NCI-H1417 (cell line): ENCODE measurements around the gene BHLHA15.

ENCODE experiments used
- DNase-seq, 3 experiments: peaks; one replicate each; lab custom pipeline; 2025; lab: John Stamatoyannopoulos, UW

Gene BHLHA15

GRCh38 chr7:98187138-98187502 lies 24.1 kb upstream of the BHLHA15 start:
- DNase-seq: no peak

- DNase-seq: no peak
These were observed 21.7 kb upstream of the BHLHA15 start for GRCh38 chr7:98189559-98189958.

GRCh38 chr7:98191668-98192431 lies 19.4 kb upstream of the BHLHA15 start:
- DNase-seq: no peak

- DNase-seq: no peak
These were observed 18.3 kb upstream of the BHLHA15 start for GRCh38 chr7:98192781-98193457.

- no peak for DNase-seq
These were observed 17.6 kb upstream of the BHLHA15 start for GRCh38 chr7:98193474-98194180.

GRCh38 chr7:98194186-98194585 lies 17.1 kb upstream of the BHLHA15 start:
- no peak for DNase-seq

- no peak for DNase-seq
These were observed 16.4 kb upstream of the BHLHA15 start for GRCh38 chr7:98194672-98195457.

- no peak for DNase-seq
These were observed 14.3 kb upstream of the BHLHA15 start for GRCh38 chr7:98196706-98197605.

GRCh38 chr7:98199131-98199530 lies 12.1 kb upstream of the BHLHA15 start:
- DNase-seq: no peak

GRCh38 chr7:98200364-98200763 lies 10.9 kb upstream of the BHLHA15 start:
- DNase-seq: no peak

GRCh38 chr7:98202367-98203195 lies 8.7 kb upstream of the BHLHA15 start:
- no peak for DNase-seq

- DNase-seq: no peak
These were observed 7.8 kb upstream of the BHLHA15 start for GRCh38 chr7:98203261-98203963.

GRCh38 chr7:98203964-98204605 lies 7.2 kb upstream of the BHLHA15 start:
- no peak for DNase-seq

GRCh38 chr7:98204670-98205069 lies 6.6 kb upstream of the BHLHA15 start:
- DNase-seq: no peak

- DNase-seq: no peak
These were observed 5.9 kb upstream of the BHLHA15 start for GRCh38 chr7:98205162-98205845.

GRCh38 chr7:98206451-98207330 lies 4.5 kb upstream of the BHLHA15 start:
- no peak for DNase-seq

- DNase-seq: no peak
These were observed 1.9 kb upstream of the BHLHA15 start for GRCh38 chr7:98209166-98209920.
